ENCODE measurements around the gene CLIC3. TPM values are rescaled to one million over a fixed set of nuclear protein-coding genes. Genes with fewer than 3 reads are reported as not detected.
A peak's percentile ranks its signal among the peaks of the same experiment; 100 is the strongest.

Gene CLIC3
- total RNA-seq, 1 donor from 2014 or later, result 0.85 TPM

GRCh38 chr9:136964171-136964689 is 32.1 kb downstream of the CLIC3 start:
- no peak for DNase-seq (ENCODE audit: low read depth)

GRCh38 chr9:136963751-136964150 is 32.6 kb downstream of the CLIC3 start:
- no peak for DNase-seq (ENCODE audit: low read depth)

GRCh38 chr9:136963341-136963740 is 33.0 kb downstream of the CLIC3 start:
- DNase-seq (ENCODE audit: low read depth), result no peak

- DNase-seq (ENCODE audit: low read depth), result no peak
Observed at GRCh38 chr9:136962701-136963248, 33.6 kb downstream of the CLIC3 start.

- no peak for DNase-seq (ENCODE audit: low read depth)
Observed at GRCh38 chr9:136962163-136962562, 34.2 kb downstream of the CLIC3 start.

- DNase-seq (ENCODE audit: low read depth), result no peak
Observed at GRCh38 chr9:136961279-136962065, 34.9 kb downstream of the CLIC3 start.

GRCh38 chr9:136960938-136961275 is 35.5 kb downstream of the CLIC3 start:
- DNase-seq (ENCODE audit: low read depth), result no peak

- DNase-seq (ENCODE audit: low read depth), result peak; percentile 36
Observed at GRCh38 chr9:136960212-136960937, 36.0 kb downstream of the CLIC3 start.

- no peak for DNase-seq (ENCODE audit: low read depth)
Observed at GRCh38 chr9:136958898-136959850, 37.2 kb downstream of the CLIC3 start.

- DNase-seq (ENCODE audit: low read depth), result no peak
Observed at GRCh38 chr9:136958473-136958872, 37.9 kb downstream of the CLIC3 start.

- no peak for DNase-seq (ENCODE audit: low read depth)
Observed at GRCh38 chr9:136957901-136958300, 38.5 kb downstream of the CLIC3 start.

- DNase-seq (ENCODE audit: low read depth), result no peak
Observed at GRCh38 chr9:136957461-136957860, 38.9 kb downstream of the CLIC3 start.

GRCh38 chr9:136956604-136957003 is 39.8 kb downstream of the CLIC3 start:
- DNase-seq (ENCODE audit: low read depth), result no peak

GRCh38 chr9:136955943-136956335 is 40.4 kb downstream of the CLIC3 start:
- no peak for DNase-seq (ENCODE audit: low read depth)

GRCh38 chr9:136955202-136955942 is 41.0 kb downstream of the CLIC3 start:
- no peak for DNase-seq (ENCODE audit: low read depth)

GRCh38 chr9:136954270-136955083 is 41.9 kb downstream of the CLIC3 start:
- no peak for DNase-seq (ENCODE audit: low read depth)

GRCh38 chr9:136953771-136954269 is 42.5 kb downstream of the CLIC3 start:
- DNase-seq (ENCODE audit: low read depth), result no peak

- DNase-seq (ENCODE audit: low read depth), result no peak
Observed at GRCh38 chr9:136952876-136953770, 43.2 kb downstream of the CLIC3 start.

GRCh38 chr9:136952321-136952850 is 44.0 kb downstream of the CLIC3 start:
- no peak for DNase-seq (ENCODE audit: low read depth)
